HG03439 (cell line): Measurements from ENCODE around the gene DHH.

Experiments used
- ATAC-seq: cut with Tn5 transposase; IDR thresholded peaks from one replicate; pipeline ENCODE4 v1.9.1; 2021; ENCODE audit warnings: mild to moderate bottlenecking, moderate library complexity; ENCODE audit not compliant: unreplicated experiment

The DHH gene

GRCh38 chr12:49051777-49052438 is 42.7 kb downstream of the DHH start:
- ATAC-seq, result no peak

DNA sequence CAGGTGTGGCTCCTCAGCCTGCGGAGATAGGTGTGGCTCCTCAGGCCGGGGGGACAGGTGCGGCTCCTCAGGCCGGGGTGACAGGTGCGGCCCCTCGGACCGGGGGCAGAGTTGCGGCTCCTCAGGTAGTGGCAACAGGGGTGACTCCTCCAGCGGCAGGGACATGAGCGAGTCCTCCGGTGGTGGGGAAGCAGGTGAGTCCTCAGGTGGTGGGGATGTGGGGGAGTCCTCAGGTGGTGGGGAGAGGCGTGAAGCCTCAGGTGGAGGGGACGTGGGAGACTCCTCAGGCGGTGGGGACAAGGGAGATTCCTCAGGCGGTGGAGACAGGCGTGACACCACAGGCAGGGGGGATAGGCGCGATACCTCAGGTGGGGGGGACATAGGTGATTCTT is 43.2 kb downstream of the DHH start:
- no peak for ATAC-seq

DNA sequence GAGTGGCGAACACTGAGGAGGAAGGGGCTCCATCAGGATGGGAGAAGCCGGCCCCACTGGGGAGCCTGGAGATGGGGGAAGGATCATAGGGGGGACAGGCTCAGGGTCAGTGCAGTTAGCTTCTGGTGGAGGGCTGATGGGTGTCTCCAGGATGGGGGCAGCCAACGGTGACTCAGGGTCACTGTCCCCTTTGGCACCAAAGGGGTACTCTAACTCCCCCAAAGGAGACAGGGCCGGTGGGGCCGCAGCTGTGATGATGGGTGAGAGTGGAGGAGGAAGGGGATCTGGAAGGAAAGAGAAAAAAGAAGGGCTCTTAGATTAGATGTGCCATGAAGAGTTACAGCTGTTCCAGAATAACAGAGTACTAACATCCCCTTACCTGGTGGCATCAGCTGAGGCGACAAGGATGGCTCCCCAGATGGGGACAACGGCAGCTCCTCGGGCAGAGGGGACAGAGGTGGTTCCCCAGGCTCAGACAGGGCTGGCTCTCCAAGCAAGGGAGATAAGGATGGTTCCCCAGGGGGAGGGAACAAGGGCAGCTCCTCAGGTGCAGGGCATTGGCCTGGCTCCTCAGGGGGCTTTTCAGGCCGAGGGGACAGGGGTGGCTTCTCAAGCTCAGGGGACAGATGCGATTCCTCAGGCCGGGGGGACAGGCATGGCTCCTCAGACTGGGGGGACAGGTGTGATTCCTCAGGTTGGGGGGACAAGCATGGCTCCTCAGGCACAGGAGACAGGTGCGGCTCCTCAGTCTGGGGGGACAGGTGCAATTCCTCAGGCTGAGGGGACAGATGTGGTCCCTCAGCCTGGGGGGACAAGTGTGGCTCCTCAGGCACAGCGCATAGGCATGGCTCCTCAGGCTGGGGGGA is 43.9 kb downstream of the DHH start:
- no peak for ATAC-seq

DNA sequence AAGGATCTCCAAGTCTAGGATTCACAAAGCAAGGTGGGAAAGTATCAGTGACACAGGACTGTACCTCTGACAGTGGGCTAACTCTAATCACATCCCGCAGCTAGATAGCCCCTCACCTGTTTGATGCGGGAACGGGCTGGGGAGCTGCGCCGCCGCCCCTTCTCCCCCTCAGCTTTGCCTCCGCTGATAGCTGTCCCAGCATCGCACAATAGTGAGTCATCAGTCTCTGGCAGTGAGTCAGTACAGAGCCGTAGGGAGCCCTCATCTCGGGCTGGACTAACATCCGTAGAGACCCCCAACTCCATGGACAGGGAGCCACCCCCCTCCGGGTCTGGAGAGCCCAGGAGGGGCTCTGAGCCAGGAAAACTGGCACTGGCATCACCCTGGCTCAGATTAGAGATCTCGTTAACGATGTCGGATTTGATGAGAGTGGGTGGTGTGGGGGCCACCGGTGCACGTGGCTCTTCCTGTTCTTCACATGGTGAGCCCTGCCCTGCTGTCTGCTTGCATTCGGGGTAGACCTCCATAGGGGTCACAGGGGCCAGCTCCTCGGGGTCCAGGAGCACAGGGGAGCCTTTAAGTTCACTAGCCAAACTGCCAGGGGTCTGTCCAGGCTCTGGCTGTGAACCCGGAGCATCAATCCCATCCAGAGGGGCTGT is 44.9 kb downstream of the DHH start:
- ATAC-seq, result no peak

DNA sequence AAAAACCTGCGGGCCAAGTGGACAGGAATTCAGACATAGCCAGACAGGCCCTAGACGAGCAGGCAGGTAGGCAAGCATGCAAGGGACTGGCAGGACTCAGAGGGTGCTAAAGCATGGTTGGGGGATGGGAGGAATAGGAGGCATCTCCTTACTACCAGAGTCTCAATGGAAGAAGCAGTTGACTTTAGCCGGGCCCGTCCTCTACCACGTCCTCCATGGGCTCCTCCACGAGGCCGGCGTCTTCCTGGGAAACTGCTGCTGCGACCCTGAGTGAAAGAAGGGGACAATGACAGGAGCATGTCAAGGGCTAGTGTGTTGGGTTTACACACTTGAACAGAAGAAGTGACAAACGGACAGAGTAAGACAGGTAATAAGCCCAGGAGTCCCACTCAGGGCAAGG is 45.6 kb downstream of the DHH start:
- ATAC-seq, result no peak

DNA sequence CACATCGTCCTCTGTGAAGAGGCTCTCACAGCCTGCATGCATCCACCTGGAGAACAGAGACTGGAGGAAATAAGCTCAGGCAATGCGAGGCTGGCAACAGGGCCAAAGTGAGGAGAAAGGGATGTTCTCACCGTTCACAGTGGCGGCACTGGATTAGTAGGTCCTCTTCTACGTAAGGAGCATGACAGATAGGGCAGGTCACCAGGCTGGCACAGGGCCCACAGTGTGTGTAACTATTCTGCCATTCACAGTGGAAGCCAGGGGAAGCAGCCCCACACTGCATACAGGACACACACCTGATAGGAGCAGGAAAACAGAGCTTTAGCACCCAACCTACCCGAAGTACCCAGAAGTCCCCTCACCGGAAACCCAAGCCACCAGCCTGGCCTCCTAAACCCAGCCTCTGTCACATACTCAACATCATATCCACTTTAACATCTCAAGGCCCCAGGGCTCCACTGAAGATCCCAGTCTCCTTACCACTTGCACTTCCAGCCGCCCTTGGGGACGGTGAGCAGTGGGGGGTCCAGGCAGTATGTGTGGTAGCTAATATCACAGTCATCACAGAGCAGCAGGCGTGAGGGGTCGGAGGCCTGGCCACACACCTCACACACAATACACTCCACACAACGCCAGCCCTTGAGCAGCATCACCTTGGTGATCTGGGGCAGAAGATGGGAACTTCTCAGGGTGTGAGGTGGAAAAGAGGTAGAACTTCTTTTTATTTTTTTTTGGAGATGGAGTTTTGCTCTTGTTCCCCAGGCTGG is 48.3 kb downstream of the DHH start:
- ATAC-seq, result no peak

DNA sequence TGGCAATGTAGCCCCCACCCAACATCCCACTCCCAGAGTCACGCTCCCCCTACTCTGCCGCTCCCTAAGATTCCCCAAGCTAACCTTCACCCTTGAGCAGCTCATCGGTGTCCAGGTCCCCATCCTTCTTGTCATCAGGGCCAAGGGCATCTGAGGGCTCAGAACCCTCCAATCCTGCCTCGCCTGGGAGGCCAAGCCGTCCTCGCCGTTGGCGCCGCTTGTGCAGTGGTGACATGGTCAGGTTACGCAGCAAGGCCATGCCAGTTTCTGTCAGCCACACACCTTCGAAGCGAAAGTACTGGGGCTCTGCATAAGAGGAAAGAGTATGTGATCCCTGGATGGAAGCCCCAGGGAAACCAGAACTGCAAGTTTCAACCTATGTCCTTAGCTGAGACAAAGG is 49.9 kb downstream of the DHH start:
- no peak for ATAC-seq

GRCh38 chr12:49043856-49044258 is 50.7 kb downstream of the DHH start:
- ATAC-seq, result no peak

- no peak for ATAC-seq
Observed at GRCh38 chr12:49043241-49043640, 51.4 kb downstream of the DHH start.

GRCh38 chr12:49041881-49042484 is 52.6 kb downstream of the DHH start:
- ATAC-seq, result no peak

GRCh38 chr12:49041036-49041880 is 53.3 kb downstream of the DHH start:
- no peak for ATAC-seq

GRCh38 chr12:49040364-49040855 is 54.2 kb downstream of the DHH start:
- ATAC-seq, result no peak

DNA sequence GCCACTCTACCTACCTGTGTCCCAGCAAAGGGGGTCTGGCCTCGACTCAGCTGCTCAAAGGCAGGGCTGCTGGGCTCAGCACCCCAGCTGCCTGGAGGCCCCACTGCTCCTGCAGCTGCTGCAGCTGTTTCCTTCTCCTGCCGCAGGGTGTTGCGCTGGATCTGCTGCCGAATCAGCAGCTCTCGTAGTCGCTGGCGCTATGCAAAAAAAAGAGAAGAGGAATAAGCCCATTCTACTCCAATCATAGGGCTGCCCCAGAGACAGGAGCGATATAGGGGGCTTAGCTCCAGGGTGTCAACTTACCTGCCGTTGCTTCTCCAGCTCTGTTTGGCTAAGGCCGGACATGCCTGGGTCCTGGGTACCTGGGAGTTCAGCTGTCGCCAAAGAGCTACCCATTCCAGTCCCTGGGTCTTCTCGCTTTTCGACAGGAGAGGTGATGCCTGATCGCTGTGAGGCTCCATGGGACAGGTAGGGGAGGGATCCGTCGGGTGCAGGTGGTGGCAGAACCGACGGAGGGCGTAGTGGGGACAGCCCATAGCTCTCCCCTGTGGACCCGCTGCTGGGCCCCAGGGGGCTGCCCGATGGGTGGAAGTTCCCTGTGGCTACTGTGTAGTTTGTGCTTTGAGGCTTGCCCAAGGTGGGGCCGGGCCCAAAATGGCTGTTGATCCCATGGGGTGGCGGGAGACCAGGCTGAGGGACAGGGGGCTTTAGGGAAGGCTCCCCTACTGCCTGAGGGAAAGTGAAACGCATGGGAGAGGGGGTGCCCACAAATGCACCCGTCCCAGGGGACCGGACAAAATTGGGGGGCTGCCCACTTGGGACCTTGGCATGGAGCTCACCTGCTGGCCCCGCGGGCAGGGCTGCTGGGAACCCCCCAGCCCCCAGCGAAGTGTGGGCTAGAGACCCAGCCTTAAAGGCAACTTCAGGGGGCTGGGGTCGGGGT is 54.9 kb downstream of the DHH start:
- ATAC-seq, result no peak

GRCh38 chr12:49038291-49038955 is 56.2 kb downstream of the DHH start:
- no peak for ATAC-seq

- no peak for ATAC-seq
Observed at GRCh38 chr12:49037947-49038237, 56.7 kb downstream of the DHH start.

DNA sequence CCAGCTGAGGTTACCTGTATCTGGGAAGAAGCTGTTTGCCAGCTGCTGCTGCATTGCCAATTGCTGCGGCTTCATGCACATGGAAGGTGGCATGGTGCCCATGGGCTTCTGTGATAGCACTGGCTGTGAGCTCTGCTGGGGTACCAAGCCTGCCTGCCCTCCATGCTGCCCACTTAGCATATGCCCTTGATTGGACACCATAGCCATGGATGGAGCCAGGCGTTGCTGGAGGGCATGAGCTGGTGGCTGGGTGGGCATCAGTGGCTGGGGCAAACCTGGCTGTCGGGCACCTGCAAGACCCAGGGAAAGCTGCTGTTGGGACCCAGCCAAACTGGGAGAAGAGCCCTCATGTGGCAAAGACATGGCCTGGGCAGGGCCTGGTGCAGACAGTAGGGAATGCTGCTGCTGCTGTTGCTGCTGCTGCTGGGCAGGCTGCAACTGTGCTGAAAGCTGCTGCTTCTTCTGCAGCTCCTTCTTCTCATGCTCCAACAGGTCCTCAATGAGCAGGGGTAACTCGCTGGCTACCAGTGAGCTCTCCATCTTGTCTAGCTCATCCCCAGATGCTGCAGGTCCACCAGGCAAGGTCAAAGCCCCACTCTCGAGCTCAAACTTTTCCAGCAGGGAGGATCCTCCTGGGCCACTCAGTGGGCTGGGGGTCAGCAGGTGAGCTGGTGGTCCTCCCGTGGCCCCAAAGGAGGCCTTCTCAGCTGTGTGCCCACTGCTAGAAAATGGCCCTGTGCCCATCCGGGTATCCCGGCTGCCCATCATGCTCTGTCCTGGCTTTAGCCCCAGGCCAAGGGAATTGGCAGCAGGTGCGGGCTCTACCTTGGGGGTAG is 57.3 kb downstream of the DHH start:
- no peak for ATAC-seq
